PFSK-1 (cell line): ENCODE measurements around the gene KLF1.

ENCODE experiments used
- FOXP2 ChIP-seq: optimal IDR thresholded peaks from 2 replicates; pipeline ENCODE3; 2011; ENCODE audit warnings: borderline replicate concordance, control low read depth, inconsistent platforms; ENCODE audit not compliant: insufficient read depth; ENCODE audit errors: extremely low read length, extremely low read depth
- POLR2AphosphoS5 ChIP-seq: IDR thresholded peaks from 2 replicates; pipeline ENCODE4 v1.6.1; 2012; ENCODE audit warnings: low read depth, mild to moderate bottlenecking, control low read depth, low read length, moderate library complexity
- SIN3A ChIP-seq: IDR thresholded peaks from 2 replicates; pipeline ENCODE4 v1.6.1; 2012; ENCODE audit warnings: mild to moderate bottlenecking, low read length, moderate library complexity, borderline replicate concordance; ENCODE audit not compliant: insufficient read depth
- TAF1 ChIP-seq: IDR thresholded peaks from 2 replicates; pipeline ENCODE4 v1.6.1; 2012; ENCODE audit warnings: low read length, control low read depth, borderline replicate concordance; ENCODE audit not compliant: insufficient read depth
- TF ChIP-seq, protein P1 (sequence below), 2 experiments: IDR thresholded peaks; 2 replicates each; pipeline versions ENCODE4 v1.6.1 to v1.8.0; 2011 to 2012; ENCODE audit warnings: low read depth in 2 of 2, low read length in 2 of 2, control low read depth in 1 of 2, inconsistent platforms in 1 of 2, mild to moderate bottlenecking in 1 of 2, moderate library complexity in 1 of 2; ENCODE audit not compliant: insufficient read depth in 1 of 2

Gene KLF1

DNA sequence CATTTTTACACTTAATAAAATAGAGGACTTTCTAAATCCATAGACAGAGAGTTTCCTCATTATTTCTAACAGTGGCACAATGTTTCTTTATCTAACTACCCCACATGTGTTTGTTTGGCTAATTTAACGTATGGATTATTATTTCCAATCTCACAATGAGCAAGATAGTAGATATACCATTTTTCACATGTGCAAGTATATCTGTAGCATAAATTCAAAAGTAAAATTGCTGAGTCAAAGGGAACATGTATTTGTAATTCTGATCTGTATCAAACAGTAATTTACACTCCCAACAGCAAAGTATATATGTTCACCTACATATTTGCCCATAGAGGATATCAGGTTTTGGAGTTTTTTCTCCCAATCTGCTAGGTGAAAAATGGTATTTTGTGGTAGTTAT lies 30.3 kb downstream of the KLF1 start:
- no peak for TF ChIP-seq POLR2AphosphoS5
- TF ChIP-seq FOXP2: no peak
- TF ChIP-seq, protein P1, sequence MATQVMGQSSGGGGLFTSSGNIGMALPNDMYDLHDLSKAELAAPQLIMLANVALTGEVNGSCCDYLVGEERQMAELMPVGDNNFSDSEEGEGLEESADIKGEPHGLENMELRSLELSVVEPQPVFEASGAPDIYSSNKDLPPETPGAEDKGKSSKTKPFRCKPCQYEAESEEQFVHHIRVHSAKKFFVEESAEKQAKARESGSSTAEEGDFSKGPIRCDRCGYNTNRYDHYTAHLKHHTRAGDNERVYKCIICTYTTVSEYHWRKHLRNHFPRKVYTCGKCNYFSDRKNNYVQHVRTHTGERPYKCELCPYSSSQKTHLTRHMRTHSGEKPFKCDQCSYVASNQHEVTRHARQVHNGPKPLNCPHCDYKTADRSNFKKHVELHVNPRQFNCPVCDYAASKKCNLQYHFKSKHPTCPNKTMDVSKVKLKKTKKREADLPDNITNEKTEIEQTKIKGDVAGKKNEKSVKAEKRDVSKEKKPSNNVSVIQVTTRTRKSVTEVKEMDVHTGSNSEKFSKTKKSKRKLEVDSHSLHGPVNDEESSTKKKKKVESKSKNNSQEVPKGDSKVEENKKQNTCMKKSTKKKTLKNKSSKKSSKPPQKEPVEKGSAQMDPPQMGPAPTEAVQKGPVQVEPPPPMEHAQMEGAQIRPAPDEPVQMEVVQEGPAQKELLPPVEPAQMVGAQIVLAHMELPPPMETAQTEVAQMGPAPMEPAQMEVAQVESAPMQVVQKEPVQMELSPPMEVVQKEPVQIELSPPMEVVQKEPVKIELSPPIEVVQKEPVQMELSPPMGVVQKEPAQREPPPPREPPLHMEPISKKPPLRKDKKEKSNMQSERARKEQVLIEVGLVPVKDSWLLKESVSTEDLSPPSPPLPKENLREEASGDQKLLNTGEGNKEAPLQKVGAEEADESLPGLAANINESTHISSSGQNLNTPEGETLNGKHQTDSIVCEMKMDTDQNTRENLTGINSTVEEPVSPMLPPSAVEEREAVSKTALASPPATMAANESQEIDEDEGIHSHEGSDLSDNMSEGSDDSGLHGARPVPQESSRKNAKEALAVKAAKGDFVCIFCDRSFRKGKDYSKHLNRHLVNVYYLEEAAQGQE (IDR thresholded peaks at IDR 0.05; ENCODE audit: insufficient read depth in 1 of 2, low read depth in 2 of 2, low read length in 2 of 2): no peak
- no peak for TF ChIP-seq SIN3A
- TF ChIP-seq TAF1: no peak

- TF ChIP-seq, protein P1 (IDR thresholded peaks at IDR 0.05; ENCODE audit: insufficient read depth in 1 of 2, low read depth in 2 of 2, low read length in 2 of 2): peak; percentile 19 to 65; a peak in 1 of 4 replicates
- TF ChIP-seq FOXP2: peak; percentile 80
- TF ChIP-seq POLR2AphosphoS5: no peak; the same call in 1 of the 2 replicates
These were observed 39.6 kb downstream of the KLF1 start for GRCh38 chr19:12847159-12848139.

- no peak for TF ChIP-seq FOXP2
- TF ChIP-seq, protein P1 (IDR thresholded peaks at IDR 0.05; ENCODE audit: insufficient read depth in 1 of 2, low read depth in 2 of 2, low read length in 2 of 2): no peak
- no peak for TF ChIP-seq TAF1
- no peak for TF ChIP-seq POLR2AphosphoS5
- no peak for TF ChIP-seq SIN3A
These were observed 42.8 kb downstream of the KLF1 start for GRCh38 chr19:12843999-12844732.

DNA sequence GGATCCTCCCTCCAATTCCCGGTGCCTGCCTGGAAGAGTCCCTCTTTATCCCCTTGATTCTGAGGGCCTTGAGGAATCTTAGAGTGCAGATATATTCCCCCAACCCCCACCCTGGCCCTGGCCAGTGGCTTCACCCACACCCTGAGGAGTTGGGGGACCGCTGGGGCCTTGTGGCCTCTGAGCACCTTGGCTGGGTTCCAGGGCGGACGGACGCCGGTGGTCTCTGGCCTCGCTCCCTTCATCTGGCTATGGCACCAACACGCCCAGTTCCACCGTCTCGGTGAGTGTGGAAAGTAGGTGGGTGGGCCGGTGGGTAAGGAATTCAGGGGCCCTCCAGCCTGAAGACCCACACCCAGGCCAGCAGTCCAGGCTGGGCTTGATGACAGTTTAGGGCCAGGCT lies 43.7 kb downstream of the KLF1 start:
- TF ChIP-seq TAF1: no peak
- TF ChIP-seq SIN3A: no peak
- TF ChIP-seq POLR2AphosphoS5: no peak

DNA sequence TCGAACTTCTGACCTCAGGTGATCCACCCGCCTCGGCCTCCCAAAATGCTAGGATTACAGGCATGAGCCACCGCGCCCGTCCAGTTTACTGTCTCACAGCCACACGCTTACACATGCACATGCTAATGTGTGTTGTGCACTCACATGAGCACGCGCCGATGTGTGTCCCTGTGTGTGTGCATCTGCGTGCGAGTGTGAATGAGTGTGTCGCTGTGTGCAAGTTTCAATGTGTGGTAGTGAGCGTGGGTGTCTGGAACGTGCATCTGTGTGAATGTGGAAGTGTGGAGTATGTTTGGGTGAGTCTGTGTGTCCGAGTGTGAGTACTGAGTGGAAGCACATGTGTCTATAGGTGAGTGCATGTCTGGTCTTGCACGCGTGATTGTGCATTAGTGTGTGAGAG lies 44.5 kb downstream of the KLF1 start:
- no peak for TF ChIP-seq SIN3A
- no peak for TF ChIP-seq FOXP2
- TF ChIP-seq TAF1: no peak
- no peak for TF ChIP-seq POLR2AphosphoS5

- TF ChIP-seq FOXP2 (no peak), SIN3A (no peak), POLR2AphosphoS5 (no peak), TAF1 (no peak)
- TF ChIP-seq, protein P1 (IDR thresholded peaks at IDR 0.05; ENCODE audit: insufficient read depth in 1 of 2, low read depth in 2 of 2, low read length in 2 of 2): no peak
These were observed 45.9 kb downstream of the KLF1 start for GRCh38 chr19:12841094-12841493.
